AG09319 (cell line): Measurements from ENCODE around the gene ATF3.

Source experiments
- DNase-seq: peaks from one replicate; pipeline ENCODE4 v3.0.0-alpha.2; 2010; ENCODE audit warnings: low read depth; ENCODE audit errors: extremely low read depth
- CTCF ChIP-seq: IDR thresholded peaks from 2 replicates; pipeline ENCODE4 v1.5.1; 2011; ENCODE audit warnings: low read depth, mild to moderate bottlenecking, inconsistent platforms, low read length, moderate library complexity

Gene ATF3

GRCh38 chr1:212624976-212625501 lies 16.5 kb downstream of the ATF3 start:
- DNase-seq: no peak
- no peak for TF ChIP-seq CTCF

GRCh38 chr1:212625781-212626450 lies 17.4 kb downstream of the ATF3 start:
- no peak for TF ChIP-seq CTCF
- no peak for DNase-seq

GRCh38 chr1:212628046-212628445 lies 19.5 kb downstream of the ATF3 start:
- no peak for TF ChIP-seq CTCF
- DNase-seq: no peak

GRCh38 chr1:212628813-212629415 lies 20.4 kb downstream of the ATF3 start:
- DNase-seq: no peak
- TF ChIP-seq CTCF: no peak

- DNase-seq: no peak
- TF ChIP-seq CTCF: no peak
Measured at GRCh38 chr1:212629450-212630157, 21.0 kb downstream of the ATF3 start.

- TF ChIP-seq CTCF: peak; percentile 86
- DNase-seq: no peak
Measured at GRCh38 chr1:212630158-212630900, 21.8 kb downstream of the ATF3 start.
